22Rv1 (cell line): Measurements from ENCODE around the gene SPX.

ENCODE experiments used
- ZFX ChIP-seq: fragments of 450-650 bp; IDR thresholded peaks from 2 replicates; pipeline ENCODE4 v1.6.1; 2017; ENCODE audit warnings: antibody characterized with exemption, borderline replicate concordance
- TF ChIP-seq, protein P1 (sequence below): fragments of 450-650 bp; IDR thresholded peaks from 2 replicates; pipeline ENCODE4 v1.5.1; 2017; ENCODE audit warnings: mild to moderate bottlenecking

DNA sequence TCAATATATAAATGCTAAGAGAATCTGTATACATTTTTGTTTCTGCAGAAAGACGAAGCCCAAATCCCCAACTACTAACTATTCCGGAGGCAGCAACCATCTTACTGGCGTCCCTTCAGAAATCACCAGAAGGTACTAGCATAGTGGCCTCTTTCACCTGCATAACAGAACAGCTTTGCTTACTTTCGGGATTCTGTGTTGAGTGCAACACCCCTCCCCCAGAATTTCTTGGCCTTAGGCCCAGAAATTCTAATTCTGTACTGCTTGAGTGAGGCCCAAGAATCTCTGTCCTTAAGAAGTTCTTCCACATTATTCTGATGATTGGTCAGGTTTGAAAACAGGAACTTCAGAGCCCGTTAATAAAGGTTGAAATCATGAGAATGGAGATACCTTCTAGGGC is 2.9 kb downstream of the SPX start:
- TF ChIP-seq, protein P1, sequence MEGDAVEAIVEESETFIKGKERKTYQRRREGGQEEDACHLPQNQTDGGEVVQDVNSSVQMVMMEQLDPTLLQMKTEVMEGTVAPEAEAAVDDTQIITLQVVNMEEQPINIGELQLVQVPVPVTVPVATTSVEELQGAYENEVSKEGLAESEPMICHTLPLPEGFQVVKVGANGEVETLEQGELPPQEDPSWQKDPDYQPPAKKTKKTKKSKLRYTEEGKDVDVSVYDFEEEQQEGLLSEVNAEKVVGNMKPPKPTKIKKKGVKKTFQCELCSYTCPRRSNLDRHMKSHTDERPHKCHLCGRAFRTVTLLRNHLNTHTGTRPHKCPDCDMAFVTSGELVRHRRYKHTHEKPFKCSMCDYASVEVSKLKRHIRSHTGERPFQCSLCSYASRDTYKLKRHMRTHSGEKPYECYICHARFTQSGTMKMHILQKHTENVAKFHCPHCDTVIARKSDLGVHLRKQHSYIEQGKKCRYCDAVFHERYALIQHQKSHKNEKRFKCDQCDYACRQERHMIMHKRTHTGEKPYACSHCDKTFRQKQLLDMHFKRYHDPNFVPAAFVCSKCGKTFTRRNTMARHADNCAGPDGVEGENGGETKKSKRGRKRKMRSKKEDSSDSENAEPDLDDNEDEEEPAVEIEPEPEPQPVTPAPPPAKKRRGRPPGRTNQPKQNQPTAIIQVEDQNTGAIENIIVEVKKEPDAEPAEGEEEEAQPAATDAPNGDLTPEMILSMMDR = no peak
- no peak for TF ChIP-seq ZFX
